SW480 (cell line): ENCODE results near the gene ALDH3A1.
A peak's percentile ranks its signal among the peaks of the same experiment; 100 is the strongest.

Experiments used
- DNase-seq: peaks from one replicate; pipeline ENCODE4 v3.0.0-alpha.2; 2016; ENCODE audit warnings: low spot score

The ALDH3A1 gene

DNA sequence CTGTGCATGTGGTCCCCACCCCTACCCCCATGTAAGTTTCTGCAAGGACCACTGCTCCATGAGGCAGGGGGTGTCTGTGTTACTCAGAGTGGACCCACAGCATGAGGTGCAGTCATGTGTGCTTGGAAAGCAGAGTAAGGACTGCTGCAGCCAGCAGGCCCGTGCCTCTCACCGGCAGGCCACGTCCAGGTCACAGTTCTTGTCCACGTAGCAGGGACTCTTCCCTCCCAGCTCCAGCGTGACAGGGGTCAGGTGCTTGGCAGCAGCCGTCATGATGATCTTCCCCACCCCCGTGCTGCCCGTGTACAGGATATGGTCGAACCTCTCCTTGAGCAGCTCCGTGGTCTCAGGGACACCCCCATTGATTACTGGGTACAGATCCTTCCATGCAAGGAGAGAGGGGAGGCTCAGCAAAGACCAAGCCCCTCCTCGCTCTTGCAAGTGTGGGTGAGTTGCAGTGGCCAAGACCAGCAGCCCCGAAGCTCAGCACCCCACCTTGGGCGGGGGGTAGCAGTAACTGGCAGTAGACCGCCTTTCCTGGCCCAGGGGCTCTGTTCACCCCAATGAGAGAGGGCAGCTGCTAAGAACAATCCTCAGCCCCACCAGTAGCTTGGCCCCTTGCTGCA, 6.2 kb downstream of the ALDH3A1 start:
- DNase-seq = no peak

DNA sequence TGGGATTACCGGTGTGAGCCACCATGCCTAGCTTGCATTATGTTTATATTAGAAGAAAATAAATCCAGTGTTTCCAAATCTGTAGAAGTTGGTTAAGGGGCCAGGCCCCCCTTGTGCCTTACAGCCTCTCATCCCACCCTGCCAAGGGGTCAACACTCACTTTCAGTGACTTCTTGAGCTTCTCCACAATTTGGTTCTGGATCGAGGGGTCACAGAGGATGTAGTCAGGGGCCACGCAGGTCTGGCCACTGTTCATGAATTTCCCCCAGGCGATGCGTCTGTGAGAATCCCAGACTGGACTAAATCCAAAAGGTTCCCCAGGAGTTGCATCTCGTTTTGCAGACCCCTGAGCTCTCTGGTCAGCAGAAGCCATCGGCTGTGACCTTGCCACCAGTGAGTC, 7.2 kb downstream of the ALDH3A1 start:
- DNase-seq = no peak

DNA sequence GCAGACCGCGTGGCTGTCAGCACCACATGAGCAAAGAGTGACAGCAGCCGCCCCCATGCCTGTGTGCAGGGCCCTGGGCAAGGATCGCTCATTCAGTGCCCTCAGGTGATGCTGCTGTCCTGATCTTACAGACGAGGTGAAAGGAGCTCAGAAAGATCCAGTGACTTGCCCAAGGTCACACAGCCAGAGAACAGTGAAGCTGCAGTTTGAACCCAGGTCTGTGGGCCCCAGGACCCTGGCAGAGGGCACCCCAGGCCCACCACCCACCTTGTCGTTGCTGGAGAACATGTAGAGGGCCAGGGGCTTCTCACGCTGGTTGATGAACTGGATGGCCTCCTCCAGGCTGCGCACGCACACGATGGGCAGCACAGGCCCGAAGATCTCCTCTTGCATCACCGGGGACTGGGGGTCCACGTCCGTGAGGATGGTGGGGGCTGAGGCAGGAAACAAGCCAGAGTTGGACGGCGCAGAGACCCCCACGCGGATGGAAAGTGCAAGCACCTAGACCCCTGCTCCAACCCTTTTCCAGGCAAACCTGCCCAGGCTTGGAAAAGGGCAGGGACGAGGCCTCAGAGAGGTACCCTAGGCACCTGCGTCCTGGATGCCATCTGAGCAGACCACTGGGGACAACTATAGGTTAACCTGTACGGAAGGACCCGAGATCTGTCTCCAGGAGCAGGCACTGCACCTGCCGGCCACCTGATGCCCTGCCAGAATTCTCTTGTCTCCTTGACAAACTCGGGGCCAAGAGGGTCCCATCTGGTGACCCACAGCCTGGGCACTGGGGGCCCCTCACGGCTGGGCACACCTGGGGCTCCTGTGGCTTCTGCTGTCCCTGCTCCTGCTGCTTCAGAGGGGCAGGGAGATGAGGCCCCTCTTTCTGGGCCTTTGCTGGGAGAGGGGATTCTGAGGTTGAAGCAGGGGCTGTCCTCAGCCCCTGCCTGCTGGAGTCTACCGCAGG, 8.6 kb downstream of the ALDH3A1 start:
- DNase-seq = no peak

DNA sequence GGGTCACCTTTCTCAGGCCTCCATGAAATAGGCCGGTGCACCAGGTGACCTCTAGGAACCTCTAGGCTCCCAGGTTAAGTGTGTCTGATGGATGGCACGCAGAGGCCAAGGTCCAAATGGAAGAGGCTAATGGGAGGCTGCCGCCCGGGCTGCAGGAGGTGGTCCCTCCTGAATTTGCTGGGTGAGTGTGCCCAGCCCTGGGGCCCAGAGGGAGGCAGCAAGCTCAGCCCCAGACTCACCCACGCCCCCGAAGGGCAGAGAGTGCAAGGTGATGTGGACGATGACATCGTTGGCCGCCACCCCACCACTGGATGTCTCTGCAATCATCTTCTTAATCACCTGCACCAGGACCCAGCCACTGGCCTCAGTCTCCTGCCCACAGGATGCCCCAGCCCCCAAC, 9.3 kb downstream of the ALDH3A1 start:
- no peak for DNase-seq

DNA sequence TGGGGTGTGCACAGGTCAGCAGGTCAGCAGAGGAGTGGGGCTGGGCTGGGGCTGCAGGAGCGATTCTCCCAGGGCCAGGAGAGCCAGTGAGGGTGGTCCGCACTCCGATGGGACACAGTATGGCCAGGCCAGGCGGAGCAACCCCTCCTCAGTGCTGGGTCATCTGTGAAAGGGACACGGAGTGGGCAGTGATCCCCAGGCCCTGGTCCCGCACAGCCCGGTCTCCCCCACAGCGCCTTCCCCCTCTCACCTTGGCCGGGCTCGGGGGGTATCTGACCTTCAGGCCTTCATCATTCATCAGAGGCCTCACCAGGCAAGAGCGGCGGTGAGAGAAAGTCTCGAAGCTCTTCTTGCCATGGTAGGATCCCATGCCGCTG, 10.0 kb downstream of the ALDH3A1 start:
- no peak for DNase-seq

DNA sequence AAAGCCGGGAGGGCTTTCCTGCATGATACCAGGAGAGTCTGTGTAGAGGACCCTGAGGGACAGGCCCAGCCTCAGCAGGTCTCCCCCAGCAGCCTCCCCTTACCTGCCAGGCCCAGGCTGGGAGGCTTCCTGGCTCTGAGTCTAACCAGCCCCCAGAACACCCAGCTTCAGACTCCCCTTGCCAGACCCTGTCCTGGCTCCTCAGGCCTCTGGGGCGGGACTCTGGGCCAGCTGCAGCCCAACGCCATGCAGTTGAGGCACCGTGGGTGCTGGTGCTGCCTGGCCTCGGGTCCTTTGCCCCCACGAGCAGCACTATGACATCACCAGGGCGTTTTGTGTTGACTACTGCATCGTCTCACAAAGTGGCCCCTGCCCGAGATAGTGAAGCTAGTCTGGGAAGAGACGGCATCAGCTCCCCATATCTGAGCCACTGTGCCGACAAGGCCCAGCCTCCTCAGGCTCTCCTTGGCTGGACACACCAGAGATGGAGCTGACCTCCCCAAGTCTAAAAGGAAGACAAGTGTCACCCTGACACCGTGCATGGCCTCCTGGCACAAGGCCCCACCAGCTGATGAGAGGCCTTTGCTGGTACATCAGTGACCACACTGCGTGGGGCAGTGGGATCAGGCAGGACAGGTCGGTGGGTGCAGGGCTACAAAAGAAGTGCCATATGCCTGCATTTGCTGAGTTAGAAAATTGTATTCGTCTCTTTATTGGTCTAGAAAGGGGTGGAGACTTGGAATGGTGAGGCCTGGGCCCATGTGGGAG, 10.6 kb downstream of the ALDH3A1 start:
- DNase-seq = no peak

DNA sequence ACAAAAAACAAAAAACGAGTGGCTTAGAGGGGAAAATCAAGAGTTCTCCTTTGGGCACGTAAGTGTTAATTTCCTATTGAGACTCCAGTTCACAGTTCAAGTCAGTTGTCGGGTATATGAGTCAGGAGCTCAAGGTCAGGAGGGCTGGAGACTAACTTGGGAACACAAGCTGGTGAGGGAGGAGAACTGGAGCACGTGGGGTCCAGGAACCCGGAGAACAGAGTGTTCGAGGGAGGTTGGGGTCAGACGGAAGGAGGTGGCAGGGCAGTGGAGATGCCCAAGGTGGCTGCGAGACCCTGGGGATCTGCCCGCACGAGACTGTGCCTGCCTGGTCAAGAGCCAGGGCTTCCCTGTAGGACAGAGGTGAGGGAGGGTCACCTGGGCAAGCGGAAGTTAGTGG, 12.0 kb downstream of the ALDH3A1 start:
- DNase-seq = no peak

DNA sequence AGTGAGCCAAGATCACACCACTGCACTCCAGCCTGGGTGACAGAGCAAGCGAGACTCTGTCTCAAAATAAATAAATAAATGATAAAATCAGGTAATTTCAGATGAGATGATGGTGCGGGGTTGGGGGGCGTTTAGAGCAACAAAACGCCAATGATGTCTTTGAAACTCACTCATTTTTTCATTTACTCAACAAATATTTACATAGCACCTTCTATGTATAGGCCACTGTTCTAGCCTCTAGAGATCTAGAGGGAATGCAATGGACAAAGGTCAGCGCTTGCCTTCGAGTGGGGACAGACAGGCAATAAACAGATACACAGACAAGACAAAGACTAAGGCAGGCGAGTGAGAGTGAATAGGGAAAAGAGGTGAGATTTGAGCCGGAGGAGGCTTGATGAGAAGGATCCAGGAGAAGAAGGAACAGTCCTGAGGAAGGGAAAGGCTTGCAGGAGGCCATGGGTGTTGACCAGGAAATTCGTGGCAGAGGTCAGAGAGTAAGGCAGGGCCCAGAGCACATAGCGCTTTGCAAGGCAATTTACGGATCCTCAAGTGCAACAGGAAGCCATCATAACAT, 14.1 kb downstream of the ALDH3A1 start:
- no peak for DNase-seq

DNA sequence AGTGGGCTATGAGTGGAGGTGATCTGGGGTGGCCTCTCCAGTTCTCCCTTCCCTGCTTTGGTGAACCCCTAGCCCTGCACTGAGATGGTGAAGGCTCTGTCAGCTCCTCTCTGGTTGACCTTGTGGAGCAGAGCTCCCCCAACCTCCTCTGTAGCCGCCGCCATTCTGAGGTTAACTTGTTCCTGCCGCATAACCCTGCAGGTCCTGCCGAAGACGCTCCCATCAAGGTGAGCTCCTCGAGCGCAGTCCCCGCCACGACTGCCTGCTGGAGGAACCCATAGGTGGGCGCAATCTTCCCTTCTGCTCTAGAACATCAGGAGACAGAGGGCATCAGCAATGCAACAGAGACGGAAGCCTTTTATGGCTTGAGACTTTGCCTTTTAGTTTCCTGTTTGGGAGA, 16.5 kb downstream of the ALDH3A1 start:
- DNase-seq = no peak

DNA sequence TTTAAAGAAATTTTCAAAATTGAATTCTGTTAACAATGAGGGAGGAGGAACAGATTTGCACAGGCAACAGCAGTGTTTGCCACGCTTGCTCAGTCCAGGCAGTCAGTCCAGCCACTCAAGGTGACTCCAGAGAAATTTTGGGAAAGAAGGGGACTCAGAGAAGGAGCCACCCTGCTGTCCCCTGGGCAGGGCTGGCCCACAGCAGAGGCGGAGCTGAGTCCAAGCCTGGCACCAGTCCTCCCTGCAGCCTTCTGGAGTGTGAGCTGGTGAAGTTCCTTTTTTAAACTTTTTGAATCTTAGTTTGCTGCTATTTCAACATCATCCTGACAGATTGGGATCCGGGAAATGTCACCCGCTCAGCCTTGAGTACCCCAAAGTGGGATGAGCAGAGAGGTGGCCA, 17.3 kb downstream of the ALDH3A1 start:
- no peak for DNase-seq

DNA sequence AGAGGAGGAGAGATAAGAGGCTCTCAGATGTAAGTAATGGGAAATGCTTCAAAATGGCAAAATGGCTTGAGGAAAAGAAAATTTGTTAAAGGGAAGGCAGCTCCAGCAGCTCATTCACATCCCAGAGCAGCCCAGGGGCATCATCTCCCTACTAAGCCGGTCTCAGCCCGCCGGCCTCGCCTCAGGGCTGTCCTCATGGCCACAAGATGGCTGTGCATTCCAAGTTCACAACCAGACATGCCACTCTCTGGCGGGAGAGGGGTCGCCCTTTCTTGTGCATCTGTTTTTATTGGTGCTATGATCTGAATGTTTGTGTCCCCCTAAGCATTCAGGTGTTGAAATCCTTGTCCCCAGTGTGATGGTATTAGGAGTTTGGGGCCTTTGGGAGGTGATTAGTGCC, 18.2 kb downstream of the ALDH3A1 start:
- DNase-seq = no peak

DNA sequence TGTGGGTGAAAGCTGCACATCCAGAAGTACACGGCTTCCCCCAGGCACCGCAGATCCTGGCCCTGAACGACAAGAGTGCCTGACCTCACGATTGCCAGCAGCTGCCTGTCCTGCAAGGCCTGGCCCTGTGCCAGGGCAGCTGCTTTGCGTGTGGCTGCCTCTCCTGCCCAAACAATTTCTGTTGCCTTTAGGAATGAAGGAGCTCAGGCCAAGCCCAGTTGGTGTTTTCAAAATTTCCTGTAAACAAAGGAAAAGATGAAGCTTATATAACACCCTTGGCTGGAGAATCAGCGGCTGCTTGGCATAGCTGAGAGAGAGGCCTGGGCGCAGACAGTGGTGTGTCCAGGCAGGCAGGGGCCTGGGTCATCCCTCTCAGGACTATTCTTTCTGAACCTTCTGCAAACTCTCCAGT, 20.0 kb downstream of the ALDH3A1 start:
- no peak for DNase-seq

DNA sequence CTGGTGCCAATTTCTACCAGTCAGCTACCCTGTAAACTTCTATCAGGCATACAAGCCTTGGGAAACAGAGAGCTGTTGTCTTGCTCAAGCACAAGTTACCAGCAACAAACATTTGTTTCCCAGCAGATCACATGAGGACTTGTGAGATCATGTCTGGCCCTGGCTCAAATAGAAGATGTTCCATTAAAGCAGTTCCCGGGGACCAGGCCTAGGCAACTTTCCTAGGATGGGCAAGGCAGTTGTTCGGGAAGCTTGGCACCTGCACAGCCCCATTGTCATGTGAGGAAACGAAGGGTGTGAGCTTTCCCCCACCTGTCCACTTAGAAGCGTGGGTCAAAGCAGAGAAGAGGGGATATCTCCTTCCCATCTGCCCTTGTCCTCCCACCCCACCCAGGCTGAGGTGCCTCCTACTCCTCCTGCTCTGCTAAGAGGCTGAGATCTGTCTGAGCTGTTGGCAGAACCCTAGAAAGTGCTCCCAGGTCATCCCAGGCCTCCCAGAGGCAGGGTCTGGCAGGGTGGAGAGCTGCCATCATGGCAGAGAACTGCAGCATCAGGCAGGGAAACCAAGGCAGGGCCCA, 20.5 kb downstream of the ALDH3A1 start:
- DNase-seq = no peak

DNA sequence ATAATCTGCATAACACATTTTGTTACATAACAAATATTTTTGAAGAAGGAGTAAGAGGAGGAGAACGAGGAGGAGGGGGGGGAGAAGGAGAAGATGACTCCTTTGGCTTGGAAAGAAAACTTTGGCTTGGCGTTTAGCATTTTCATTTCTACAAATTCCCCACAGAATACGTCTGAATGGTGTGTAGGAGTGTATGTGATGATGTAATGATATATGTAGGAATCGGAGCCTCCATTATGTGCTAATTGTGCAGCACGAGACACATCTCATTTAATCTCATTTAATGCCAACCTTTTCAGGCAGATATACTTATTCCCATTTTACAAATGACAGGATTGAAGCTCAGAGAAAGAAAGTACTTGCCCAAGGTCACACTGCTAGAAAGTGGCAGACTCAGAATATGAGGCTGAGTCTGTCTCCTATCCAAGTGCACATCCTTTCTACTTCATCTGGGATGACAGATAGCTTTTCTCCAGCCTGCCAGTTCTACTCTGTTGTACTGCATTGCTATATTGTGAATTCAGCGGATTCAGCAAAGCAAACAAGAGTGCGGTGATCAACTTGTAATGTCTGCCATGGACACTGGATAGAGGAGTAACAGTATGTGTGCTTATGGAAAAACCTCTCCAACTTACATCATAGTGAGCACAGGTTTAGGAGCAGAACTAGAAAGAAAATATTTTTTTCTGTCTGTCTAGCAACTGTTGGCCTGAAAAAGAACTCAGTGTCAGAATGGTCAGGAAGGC, 21.3 kb downstream of the ALDH3A1 start:
- DNase-seq = no peak

DNA sequence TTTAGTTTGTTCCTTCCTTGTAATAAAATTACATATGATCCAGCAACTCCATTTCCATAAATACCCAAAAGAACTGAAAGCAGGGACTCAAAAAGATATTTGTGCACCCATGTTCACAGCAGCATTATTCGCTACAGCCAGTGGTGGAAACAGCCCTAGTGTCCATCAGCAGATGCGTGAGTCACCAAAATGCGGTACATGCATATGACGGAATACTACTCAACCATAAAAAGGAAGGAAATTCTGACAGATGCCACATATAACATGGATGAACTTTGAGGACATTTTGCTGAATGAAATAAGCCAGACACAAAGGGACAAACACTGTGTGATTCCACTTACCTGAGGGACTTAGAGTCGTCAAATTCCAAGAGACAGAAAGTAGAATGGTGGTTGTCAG, 22.6 kb downstream of the ALDH3A1 start:
- DNase-seq = no peak

DNA sequence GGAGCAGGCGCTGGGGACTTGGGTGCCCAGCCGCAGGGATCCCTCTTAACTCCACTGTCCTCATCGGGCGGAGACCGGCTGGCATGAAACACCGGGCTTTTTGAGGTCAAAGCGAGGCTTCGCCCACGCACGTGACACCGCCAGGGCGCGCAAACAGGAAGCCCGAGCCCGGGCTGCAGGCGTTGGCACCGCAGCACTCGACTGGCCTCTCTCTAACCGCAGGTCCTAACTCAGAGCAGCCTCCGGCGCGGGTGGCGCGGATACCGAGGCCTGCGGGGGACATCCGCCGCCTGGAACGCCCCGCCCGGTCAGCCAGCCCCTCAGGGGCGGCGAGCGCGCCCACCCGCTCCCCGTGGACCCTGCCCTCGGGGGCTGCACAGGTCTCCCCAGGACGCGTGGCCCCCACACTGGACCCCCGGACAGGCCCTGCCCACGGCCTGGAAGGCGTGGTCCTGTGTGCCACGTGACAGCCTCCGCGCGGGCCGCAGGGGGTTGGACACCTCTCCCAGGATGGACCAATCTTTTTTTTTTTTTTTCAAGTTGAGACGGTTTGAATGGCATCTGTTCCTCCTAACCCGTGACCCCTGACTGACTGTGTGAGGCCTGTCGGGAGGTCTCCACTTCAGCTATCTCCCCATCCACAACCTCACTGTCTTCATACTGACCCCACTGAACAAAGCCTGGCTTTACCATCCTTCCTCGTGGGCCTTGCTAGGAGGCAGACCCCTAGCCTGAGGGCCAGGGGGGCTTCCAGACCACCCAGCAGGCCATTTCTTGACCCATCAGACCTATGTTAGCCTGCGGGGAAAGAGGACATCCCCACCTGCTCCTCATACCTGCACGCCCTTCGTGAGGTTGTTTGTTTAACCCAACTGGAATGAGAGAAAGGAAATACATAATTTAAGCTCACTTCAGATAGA, 23.3 kb downstream of the ALDH3A1 start:
- peak; percentile 84 for DNase-seq

DNA sequence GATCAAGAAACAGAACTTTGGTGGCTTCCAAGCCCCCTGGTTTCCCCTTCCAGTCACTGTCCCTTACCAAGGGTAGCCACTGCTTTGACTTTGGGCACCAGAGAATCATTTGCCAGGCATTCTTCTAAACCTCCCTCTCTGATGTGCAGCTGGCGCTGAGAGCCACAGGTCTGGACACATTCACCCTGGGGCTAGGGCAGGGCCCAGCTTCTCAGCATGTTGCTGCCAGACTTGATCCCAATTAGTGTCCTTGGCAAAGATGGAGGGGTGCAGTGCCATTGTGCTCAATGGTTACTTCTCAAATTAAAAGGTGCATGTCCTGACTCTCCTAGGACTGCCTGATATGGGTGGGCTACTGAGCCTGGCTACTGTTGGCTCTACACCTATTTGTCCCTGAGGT, 24.1 kb downstream of the ALDH3A1 start:
- DNase-seq = peak; percentile 28

DNA sequence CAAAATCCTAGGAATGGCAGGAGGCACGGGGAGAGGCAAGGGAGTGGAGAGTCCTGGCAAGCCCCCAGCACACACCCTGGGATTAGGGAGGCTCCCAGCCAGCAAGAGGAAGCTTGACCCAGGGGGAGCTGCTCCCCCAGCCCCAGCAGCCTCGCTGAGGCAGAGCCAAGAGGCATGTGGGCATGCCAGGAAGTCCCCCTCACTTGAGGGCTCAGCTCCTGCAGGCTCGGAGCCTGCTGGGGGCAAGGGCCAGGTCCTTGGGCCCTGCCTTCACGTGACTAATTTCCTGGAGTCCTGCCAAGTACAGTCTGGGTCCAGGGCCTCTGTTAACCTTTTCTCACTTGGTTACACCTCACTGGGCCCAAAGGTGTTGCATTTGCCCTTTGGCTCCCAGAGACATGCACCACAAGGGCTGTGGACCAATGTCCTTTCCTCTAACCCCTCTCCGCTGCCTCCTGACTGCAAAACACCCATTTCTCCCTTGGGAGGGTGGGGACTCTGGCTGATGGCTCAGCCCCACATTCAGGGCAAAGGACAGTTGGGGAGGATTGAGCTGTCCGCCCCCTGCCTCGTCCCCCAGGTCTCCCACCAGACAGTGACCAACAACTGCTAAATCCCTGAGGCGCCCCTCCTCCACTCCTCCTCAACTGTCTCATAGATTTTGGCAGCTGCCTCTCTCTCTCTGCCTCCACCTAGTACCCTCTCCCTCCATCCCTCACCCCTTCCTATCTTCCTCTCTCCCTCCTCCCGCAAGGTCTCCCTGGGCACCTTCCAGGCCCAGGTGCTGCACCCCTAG, 27.3 kb downstream of the ALDH3A1 start:
- DNase-seq = no peak

DNA sequence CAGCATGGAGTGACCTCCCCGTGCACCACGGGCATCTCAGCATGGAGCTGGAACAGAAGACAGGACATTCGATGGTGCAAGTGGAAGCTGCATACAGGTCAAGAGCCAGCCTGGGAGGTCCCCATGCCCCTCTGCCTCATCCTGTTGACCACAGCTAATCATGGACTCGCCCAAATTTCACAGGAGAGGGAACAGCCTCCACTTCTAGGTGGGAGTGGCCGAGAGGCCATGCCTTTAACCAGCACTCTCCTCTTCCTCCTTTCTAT, 28.0 kb downstream of the ALDH3A1 start:
- no peak for DNase-seq
